Activated T-cell treated with anti-CD3 and anti-CD28 coated beads, Interleukin-2, amount 50 U/mL, for 24 hours (primary cell): ENCODE measurements around the gene TBC1D17.
"Not testable (repeated sequence)": the region's sequence is repeated elsewhere in the genome, so short reads cannot be mapped to it uniquely, and the experiment has no call there.

Experiments used
- DNase-seq: peaks from one replicate; pipeline ENCODE4 v3.0.0-alpha.2; 2020
- H3K27ac Mint-ChIP-seq: 2 replicates; pipeline ENCODE4 v1.8.0; 2020; ENCODE audit warnings: mild to moderate bottlenecking, mixed read lengths
- H3K27me3 Mint-ChIP-seq: 2 replicates; pipeline ENCODE4 v1.8.0; 2020; ENCODE audit warnings: mixed read lengths
- H3K36me3 Mint-ChIP-seq: 2 replicates; pipeline ENCODE4 v1.8.0; 2020; ENCODE audit warnings: low read depth, mixed read lengths
- H3K4me1 Mint-ChIP-seq: 2 replicates; pipeline ENCODE4 v1.8.0; 2020; ENCODE audit warnings: low read depth, mixed read lengths
- H3K4me3 Mint-ChIP-seq: 2 replicates; pipeline ENCODE4 v1.8.0; 2020; ENCODE audit warnings: mild to moderate bottlenecking, moderate library complexity, mixed read lengths
- H3K9me3 Mint-ChIP-seq: 2 replicates; pipeline ENCODE4 v1.8.0; 2020; ENCODE audit warnings: mixed read lengths

Gene TBC1D17

GRCh38 chr19:49920624-49921363 lies 43.3 kb downstream of the TBC1D17 start:
- DNase-seq: no peak
- peaks cover 96% of the 10 kb centered on the region for H3K36me3 Mint-ChIP-seq
- peak overlapping the region; percentile 78 for H3K27ac Mint-ChIP-seq
- no peaks in the 10 kb centered on the region for H3K9me3 Mint-ChIP-seq
- H3K27me3 Mint-ChIP-seq: no peaks in the 10 kb centered on the region
- no peak overlapping the region for H3K4me3 Mint-ChIP-seq
- H3K4me1 Mint-ChIP-seq: peaks cover 69% of the 10 kb centered on the region

- H3K27me3 Mint-ChIP-seq: no peaks in the 10 kb centered on the region
- peaks cover 96% of the 10 kb centered on the region for H3K36me3 Mint-ChIP-seq
- no peaks in the 10 kb centered on the region for H3K9me3 Mint-ChIP-seq
- H3K27ac Mint-ChIP-seq: peak overlapping the region; percentile 78
- H3K4me3 Mint-ChIP-seq: peak overlapping the region; percentile 12
- DNase-seq: no peak
- H3K4me1 Mint-ChIP-seq: peaks cover 69% of the 10 kb centered on the region
Observed at GRCh38 chr19:49921871-49922795, 44.6 kb downstream of the TBC1D17 start.

- H3K27me3 Mint-ChIP-seq: no peaks in the 10 kb centered on the region
- H3K9me3 Mint-ChIP-seq: no peaks in the 10 kb centered on the region
- no peak for DNase-seq
- H3K27ac Mint-ChIP-seq: peak overlapping the region; percentile 40
- no peak overlapping the region for H3K4me3 Mint-ChIP-seq
- H3K36me3 Mint-ChIP-seq: peaks cover 96% of the 10 kb centered on the region
- H3K4me1 Mint-ChIP-seq: peaks cover 73% of the 10 kb centered on the region
Observed at GRCh38 chr19:49923055-49924003, 45.8 kb downstream of the TBC1D17 start.

GRCh38 chr19:49924004-49924880 lies 46.7 kb downstream of the TBC1D17 start:
- no peak for DNase-seq
- Mint-ChIP-seq H3K36me3 (peaks cover 98% of the 10 kb centered on the region), H3K27ac (peak overlapping the region; percentile 50), H3K4me1 (peaks cover 74% of the 10 kb centered on the region), H3K9me3 (no peaks in the 10 kb centered on the region), H3K4me3 (no peak overlapping the region), H3K27me3 (no peaks in the 10 kb centered on the region)

GRCh38 chr19:49924881-49925210 lies 47.3 kb downstream of the TBC1D17 start:
- Mint-ChIP-seq H3K36me3 (peaks cover 98% of the 10 kb centered on the region), H3K4me1 (peaks cover 76% of the 10 kb centered on the region), H3K27ac (peak overlapping the region; percentile 50)
- not testable (repeated sequence) for H3K9me3 Mint-ChIP-seq, DNase-seq, H3K4me3 Mint-ChIP-seq, H3K27me3 Mint-ChIP-seq

- H3K9me3 Mint-ChIP-seq: peaks cover 4% of the 10 kb centered on the region
- peaks cover 80% of the 10 kb centered on the region for H3K4me1 Mint-ChIP-seq
- no peaks in the 10 kb centered on the region for H3K27me3 Mint-ChIP-seq
- peak overlapping the region; percentile 71 for H3K27ac Mint-ChIP-seq
- H3K36me3 Mint-ChIP-seq: peaks cover 98% of the 10 kb centered on the region
- no peak for DNase-seq
- peak overlapping the region; percentile 35 for H3K4me3 Mint-ChIP-seq
Observed at GRCh38 chr19:49925486-49925885, 48.0 kb downstream of the TBC1D17 start.

GRCh38 chr19:49926515-49926914 lies 49.0 kb downstream of the TBC1D17 start:
- peaks cover 76% of the 10 kb centered on the region for H3K4me1 Mint-ChIP-seq
- peaks cover 4% of the 10 kb centered on the region for H3K9me3 Mint-ChIP-seq
- peaks cover 96% of the 10 kb centered on the region for H3K36me3 Mint-ChIP-seq
- DNase-seq: no peak
- H3K4me3 Mint-ChIP-seq: peak overlapping the region; percentile 99
- peak overlapping the region; percentile 18 for H3K27ac Mint-ChIP-seq
- no peaks in the 10 kb centered on the region for H3K27me3 Mint-ChIP-seq

- no peak for DNase-seq
- H3K36me3 Mint-ChIP-seq: peaks cover 92% of the 10 kb centered on the region
Observed at GRCh38 chr19:49927526-49928264, 50.2 kb downstream of the TBC1D17 start.

GRCh38 chr19:49929121-49929610 lies 51.7 kb downstream of the TBC1D17 start, which contains the start of the genes ATF5 and NUP62:
Gene ATF5 (plus strand): TSS chr19:49929205. CDS start chr19:49930851, 1,646 bp downstream.
Gene NUP62 (minus strand): TSS chr19:49929504. CDS start chr19:49909807, 19,697 bp downstream.
- Mint-ChIP-seq H3K9me3 (peaks cover 4% of the 10 kb centered on the region), H3K4me3 (peak within 1 kb of the TSS; percentile 99), H3K27ac (peak within 1 kb of the TSS; percentile 99), H3K27me3 (no peaks in the 10 kb centered on the region), H3K36me3 (peaks cover 89% of the 10 kb centered on the region), H3K4me1 (peaks cover 71% of the 10 kb centered on the region)
- DNase-seq: peak; percentile 96

More at GRCh38 chr19:49927526-49928264, 50.2 kb downstream of the TBC1D17 start:
- H3K4me3 Mint-ChIP-seq: peak overlapping the region; percentile 99
- H3K4me1 Mint-ChIP-seq: peaks cover 73% of the 10 kb centered on the region
- no peaks in the 10 kb centered on the region for H3K27me3 Mint-ChIP-seq
- H3K27ac Mint-ChIP-seq: peak overlapping the region; percentile 99
- H3K9me3 Mint-ChIP-seq: peaks cover 4% of the 10 kb centered on the region

GRCh38 chr19:49929611-49930482 lies 52.3 kb downstream of the TBC1D17 start:
- H3K27me3 Mint-ChIP-seq: no peaks in the 10 kb centered on the region
- DNase-seq: peak; percentile 94
- peaks cover 4% of the 10 kb centered on the region for H3K9me3 Mint-ChIP-seq
- peak overlapping the region; percentile 99 for H3K27ac Mint-ChIP-seq
- H3K4me3 Mint-ChIP-seq: peak overlapping the region; percentile 99
- peaks cover 65% of the 10 kb centered on the region for H3K4me1 Mint-ChIP-seq
- H3K36me3 Mint-ChIP-seq: peaks cover 82% of the 10 kb centered on the region

- no peak for DNase-seq
- no peak overlapping the region for H3K27ac Mint-ChIP-seq
- H3K36me3 Mint-ChIP-seq: peaks cover 75% of the 10 kb centered on the region
- peaks cover 61% of the 10 kb centered on the region for H3K4me1 Mint-ChIP-seq
- H3K27me3 Mint-ChIP-seq: no peaks in the 10 kb centered on the region
- peaks cover 4% of the 10 kb centered on the region for H3K9me3 Mint-ChIP-seq
- H3K4me3 Mint-ChIP-seq: peak overlapping the region; percentile 99
Observed at GRCh38 chr19:49930483-49931011, 53.0 kb downstream of the TBC1D17 start.
